IMR-90 (cell line): ENCODE data around the gene DNAJC4. TPM values are rescaled to one million over a fixed set of nuclear protein-coding genes. Genes with fewer than 3 reads are reported as not detected.

ENCODE experiments used
- ATAC-seq: fragments of 200-7000 bp; cut with Tn5 transposase; 2 replicates; pipeline ENCODE4 v1.9.1; 2020; ENCODE audit warnings: low read depth, mild to moderate bottlenecking, moderate library complexity
- BruUV-seq: library from RNA; stranded (reverse); fragments of 400-500 nt; replicated peaks from 2 replicates; lab custom pipeline; 2021; lab: Mats Ljungman, UMichigan
- CTCF ChIA-PET: fragments of 300-600 bp; formaldehyde crosslinking; extraction: SDS; loops from one replicate; lab custom pipeline; 2021; ENCODE audit warnings: antibody characterized with exemption; lab: Yijun Ruan, JAX
- POLR2A ChIA-PET: fragments of 300-600 bp; sonication (Branson Sonifier 250); formaldehyde crosslinking; loops from one replicate; lab custom pipeline; 2022; ENCODE audit warnings: antibody characterized with exemption; ENCODE audit not compliant: unreplicated experiment; lab: Charles Lee
- DNase-seq: peaks from one replicate; pipeline ENCODE4 v3.0.0; 2013
- H2AFZ ChIP-seq: replicated peaks from 2 replicates; pipeline ENCODE3; 2013; ENCODE audit warnings: low read length, mild to moderate bottlenecking; ENCODE audit not compliant: poor library complexity
- H2AK5ac ChIP-seq: 2 replicates; pipeline ENCODE4 v1.6.1; 2013; ENCODE audit warnings: low read depth, low read length, inconsistent platforms
- H2AK9ac ChIP-seq: replicated peaks from 2 replicates; pipeline ENCODE3; 2013; ENCODE audit warnings: mild to moderate bottlenecking, low read depth, low read length, moderate library complexity; ENCODE audit not compliant: poor library complexity
- H2BK120ac ChIP-seq: 2 replicates; pipeline ENCODE4 v1.6.1; 2013; ENCODE audit warnings: low read depth, low read length, inconsistent platforms
- H2BK15ac ChIP-seq: 3 replicates; pipeline ENCODE4 v1.6.1; 2013; ENCODE audit warnings: low read depth, low read length, inconsistent platforms
- H2BK20ac ChIP-seq: 2 replicates; pipeline ENCODE4 v1.6.1; 2013; ENCODE audit warnings: low read depth, mild to moderate bottlenecking, inconsistent platforms, low read length, moderate library complexity
- H2BK5ac ChIP-seq: 2 replicates; pipeline ENCODE4 v1.6.1; 2013; ENCODE audit warnings: mild to moderate bottlenecking, low read depth, low read length, inconsistent platforms; ENCODE audit not compliant: poor library complexity, severe bottlenecking
- H3K14ac ChIP-seq: replicated peaks from 2 replicates; pipeline ENCODE4 v1.6.1; 2013; ENCODE audit warnings: low read depth, low read length, inconsistent platforms
- H3K18ac ChIP-seq: 2 replicates; pipeline ENCODE4 v1.6.1; 2013; ENCODE audit warnings: low read depth, low read length, control low read depth
- H3K23ac ChIP-seq: 2 replicates; pipeline ENCODE4 v1.6.1; 2013; ENCODE audit warnings: low read depth, low read length, inconsistent platforms
- H3K27ac ChIP-seq: 2 replicates; pipeline ENCODE4 v1.5.1; 2013; ENCODE audit warnings: mild to moderate bottlenecking, control low read depth, low read length; ENCODE audit not compliant: insufficient read depth
- H3K27me3 ChIP-seq: 2 replicates; pipeline ENCODE4 v1.6.1; 2013; ENCODE audit warnings: low read length; ENCODE audit not compliant: control insufficient read depth, insufficient read depth
- H3K36me3 ChIP-seq: 2 replicates; pipeline ENCODE4 v1.6.1; 2013; ENCODE audit warnings: low read length, mixed read lengths; ENCODE audit not compliant: control insufficient read depth, insufficient read depth
- H3K4ac ChIP-seq: 2 replicates; pipeline ENCODE4 v1.6.1; 2013; ENCODE audit warnings: low read depth, low read length, inconsistent platforms
- H3K4me1 ChIP-seq: 2 replicates; pipeline ENCODE4 v1.6.1; 2013; ENCODE audit warnings: low read length, mixed read lengths; ENCODE audit not compliant: control insufficient read depth, insufficient read depth
- H3K4me2 ChIP-seq: 2 replicates; pipeline ENCODE4 v1.6.1; 2013; ENCODE audit warnings: low read depth, mild to moderate bottlenecking, control low read depth, low read length, moderate library complexity
- H3K4me3 ChIP-seq: 2 replicates; pipeline ENCODE4 v1.5.1; 2013; ENCODE audit warnings: low read depth, mild to moderate bottlenecking, control low read depth, low read length, moderate library complexity; ENCODE audit not compliant: insufficient read depth
- H3K56ac ChIP-seq: 2 replicates; pipeline ENCODE4 v1.6.1; 2013; ENCODE audit warnings: low read length, inconsistent platforms; ENCODE audit not compliant: insufficient read depth; ENCODE audit errors: extremely low read depth
- H3K79me1 ChIP-seq, 2 experiments: 2 replicates each; pipeline ENCODE4 v1.6.1; 2013; ENCODE audit warnings: low read length in 2 of 2, inconsistent platforms in 1 of 2, low read depth in 1 of 2
- H3K9ac ChIP-seq: 2 replicates; pipeline ENCODE4 v1.6.1; 2013; ENCODE audit warnings: low read depth, low read length, control low read depth
- H3K9me1 ChIP-seq: 2 replicates; pipeline ENCODE4 v1.6.1; 2013; ENCODE audit warnings: low read length, inconsistent platforms; ENCODE audit not compliant: insufficient read depth
- H3K9me3 ChIP-seq: 2 replicates; pipeline ENCODE4 v1.6.1; 2013; ENCODE audit warnings: low read length; ENCODE audit not compliant: control insufficient read depth, insufficient read depth
- H4K20me1 ChIP-seq: 2 replicates; pipeline ENCODE4 v1.6.1; 2013; ENCODE audit warnings: low read length, inconsistent platforms; ENCODE audit not compliant: insufficient read depth
- H4K5ac ChIP-seq: 2 replicates; pipeline ENCODE4 v1.6.1; 2013; ENCODE audit warnings: mild to moderate bottlenecking, low read depth, low read length, control low read depth
- H4K8ac ChIP-seq, 2 experiments: 2 replicates each; pipeline ENCODE4 v1.6.1; 2013; ENCODE audit warnings: low read depth in 2 of 2, low read length in 2 of 2, control low read depth in 1 of 2, inconsistent platforms in 1 of 2
- H4K91ac ChIP-seq: 2 replicates; pipeline ENCODE4 v1.6.1; 2013; ENCODE audit warnings: low read depth, low read length, inconsistent platforms; ENCODE audit not compliant: insufficient read depth
- BHLHE40 ChIP-seq: fragments of 150-350 bp; IDR thresholded peaks from 2 replicates; pipeline ENCODE4 v1.6.1; 2016; ENCODE audit warnings: mild to moderate bottlenecking, low read depth, low read length
- CEBPB ChIP-seq: IDR thresholded peaks from 2 replicates; pipeline ENCODE4 v1.6.1; 2012; ENCODE audit warnings: low read depth, low read length, improper control_type of control experiment
- MAFK ChIP-seq: IDR thresholded peaks from 2 replicates; pipeline ENCODE4 v1.6.1; 2012; ENCODE audit warnings: low read depth, low read length, improper control_type of control experiment
- MXI1 ChIP-seq: IDR thresholded peaks from 2 replicates; pipeline ENCODE4 v1.6.1; 2012; ENCODE audit warnings: low read depth, mild to moderate bottlenecking, low read length, moderate library complexity, borderline replicate concordance
- RAD21 ChIP-seq: IDR thresholded peaks from 2 replicates; pipeline ENCODE4 v1.6.1; 2012; ENCODE audit warnings: low read length, improper control_type of control experiment
- SMC3 ChIP-seq: fragments of 150-350 bp; IDR thresholded peaks from 2 replicates; pipeline ENCODE4 v1.6.1; 2016; ENCODE audit warnings: low read depth, mild to moderate bottlenecking, antibody characterized with exemption, low read length, moderate library complexity
- WGBS, 2 experiments: methylation state at CpG; one replicate each; pipeline versions ENCODE4 v1.1.5 to v1.1.7; 2013; ENCODE audit warnings: missing lambda C conversion rate in 2 of 2; ENCODE audit not compliant: insufficient read length in 1 of 2; ENCODE audit errors: extremely low coverage in 2 of 2; 5-methylcytosine and 5-hydroxymethylcytosine counted together
- dilution Hi-C: fragments of 300-500 bp; cut with HindIII; formaldehyde crosslinking; loops from one replicate; pipeline ENCODE4 v1.14.3; 2018; ENCODE audit warnings: low sequenced_read_pairs; ENCODE audit not compliant: unreplicated experiment
- in situ Hi-C: fragments of 300-500 bp; cut with MboI; formaldehyde crosslinking; loops from 3 replicates; pipeline ENCODE4 v1.14.3; 2019; ENCODE audit warnings: low sequenced_read_pairs, inconsistent platforms, mixed read lengths
- intact Hi-C: fragments of 100-400 bp; cut with micrococcal nuclease; formaldehyde crosslinking; loops from 2 replicates; pipeline ENCODE4 v1.10.0; 2022
- polyA plus RNA-seq, 3 experiments: library from polyadenylated mRNA; depleted of rRNA; stranded (reverse); fragments of >200 nt; gene quantifications; 2 replicates each; pipeline ENCODE4 v1.2.3, GENCODE V29; 2012; ENCODE audit warnings: low replicate concordance in 1 of 3
- total RNA-seq: library from RNA; depleted of rRNA; stranded (reverse); fragments of >200 nt; gene quantifications from 2 replicates; pipeline ENCODE4 v1.2.3, GENCODE V29; 2012
- TF ChIP-seq, protein P1 (sequence below): conservative IDR thresholded peaks from 2 replicates; pipeline ENCODE4 v1.5.1; 2012; ENCODE audit warnings: mild to moderate bottlenecking, low read depth, low read length, improper control_type of control experiment

Gene DNAJC4
- total and polyA plus RNA-seq, 2 of the 4 experiments (the other 2 are of a cell fraction): 2.2 to 22.8 TPM

DNA sequence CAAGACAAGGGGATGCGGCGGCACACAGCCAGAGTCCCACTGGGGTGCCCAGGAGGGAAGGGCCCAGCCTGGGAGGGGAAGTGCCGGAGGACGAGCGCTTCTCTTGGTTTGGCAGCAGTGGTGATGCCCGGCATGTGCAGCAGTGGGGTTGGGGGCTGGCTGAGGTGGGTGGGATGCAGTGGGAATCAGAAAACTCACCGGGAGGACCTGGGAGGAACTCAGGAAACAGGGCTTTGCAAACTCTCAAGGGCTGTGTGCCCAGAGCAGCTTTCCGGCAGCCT, 20.8 kb upstream of the DNAJC4 start:
- Histone ChIP-seq H2BK20ac (no peak overlapping the region), H3K18ac (no peak overlapping the region), H4K91ac (no peak overlapping the region), H3K14ac (no peak overlapping the region), H3K9me3 (no peaks in the 10 kb centered on the region), H3K9me1 (no peaks in the 10 kb centered on the region; the same call in 1 of the 2 replicates), H4K20me1 (peaks cover 4% of the 10 kb centered on the region; the same call in 1 of the 2 replicates), H2AK5ac (no peak overlapping the region), H3K56ac (no peak overlapping the region), H2BK120ac (no peak overlapping the region), H3K79me1 (peaks cover 0 to 20% of the 10 kb centered on the region in 2 experiments; a peak in 2 of 4 replicates), H3K4me3 (no peak overlapping the region), H2AFZ (no peak overlapping the region), H2BK15ac (no peak overlapping the region), H4K8ac (no peak overlapping the region), H4K5ac (no peak overlapping the region), H3K9ac (no peak overlapping the region), H2BK5ac (no peak overlapping the region), H3K4ac (no peak overlapping the region), H3K4me2 (no peak overlapping the region), H3K23ac (no peak overlapping the region), H3K27ac (no peak overlapping the region), H3K4me1 (peaks cover 10% of the 10 kb centered on the region), H3K27me3 (no peaks in the 10 kb centered on the region), H3K36me3 (peaks cover 17% of the 10 kb centered on the region), H2AK9ac (no peak overlapping the region)
- DNase-seq (no peak), ATAC-seq (no peak)
- WGBS, 2 experiments: no CpG with 5 or more reads among the region's 8 CpGs
- in situ Hi-C loops (no loop called here), dilution Hi-C loops (no loop called here), intact Hi-C loops (loop anchor here (10.0 kb wide), 1 partner anchor 445 kb away; no protein-coding TSS in a partner anchor)
- CTCF ChIA-PET: no interaction called here
- BruUV-seq: no TSS peak
- no peak for TF ChIP-seq RAD21
- TF ChIP-seq MAFK: no peak
- no peak for TF ChIP-seq SMC3
- TF ChIP-seq BHLHE40: no peak
- TF ChIP-seq CEBPB: no peak
- TF ChIP-seq, protein P1, sequence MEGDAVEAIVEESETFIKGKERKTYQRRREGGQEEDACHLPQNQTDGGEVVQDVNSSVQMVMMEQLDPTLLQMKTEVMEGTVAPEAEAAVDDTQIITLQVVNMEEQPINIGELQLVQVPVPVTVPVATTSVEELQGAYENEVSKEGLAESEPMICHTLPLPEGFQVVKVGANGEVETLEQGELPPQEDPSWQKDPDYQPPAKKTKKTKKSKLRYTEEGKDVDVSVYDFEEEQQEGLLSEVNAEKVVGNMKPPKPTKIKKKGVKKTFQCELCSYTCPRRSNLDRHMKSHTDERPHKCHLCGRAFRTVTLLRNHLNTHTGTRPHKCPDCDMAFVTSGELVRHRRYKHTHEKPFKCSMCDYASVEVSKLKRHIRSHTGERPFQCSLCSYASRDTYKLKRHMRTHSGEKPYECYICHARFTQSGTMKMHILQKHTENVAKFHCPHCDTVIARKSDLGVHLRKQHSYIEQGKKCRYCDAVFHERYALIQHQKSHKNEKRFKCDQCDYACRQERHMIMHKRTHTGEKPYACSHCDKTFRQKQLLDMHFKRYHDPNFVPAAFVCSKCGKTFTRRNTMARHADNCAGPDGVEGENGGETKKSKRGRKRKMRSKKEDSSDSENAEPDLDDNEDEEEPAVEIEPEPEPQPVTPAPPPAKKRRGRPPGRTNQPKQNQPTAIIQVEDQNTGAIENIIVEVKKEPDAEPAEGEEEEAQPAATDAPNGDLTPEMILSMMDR: no peak
- no peak for TF ChIP-seq MXI1
- POLR2A ChIA-PET: no interaction called here
